Neutrophil (primary cell): ENCODE data around the gene MLPH.

Experiments
- H3K27ac ChIP-seq: fragments of 200-600 bp; sonication (generic); 2 replicates; pipeline ENCODE4 v1.5.1; 2016; ENCODE audit warnings: mild to moderate bottlenecking, moderate library complexity
- H3K27me3 ChIP-seq: fragments of 200-600 bp; sonication (generic); 2 replicates; pipeline ENCODE4 v1.6.0; 2016; ENCODE audit warnings: mild to moderate bottlenecking
- H3K36me3 ChIP-seq: fragments of 200-600 bp; sonication (generic); 2 replicates; pipeline ENCODE4 v1.5.1; 2017
- H3K4me1 ChIP-seq, 2 experiments: fragments of 200-600 bp in 1 of 2; sonication (generic) in 1 of 2; 1 replicate in 1 of 2; 2 replicates in 1 of 2; pipeline versions ENCODE4 v1.5.1 to v1.6.1; 2013 to 2016; ENCODE audit warnings: low read depth in 1 of 2, low read length in 1 of 2, mild to moderate bottlenecking in 1 of 2, moderate library complexity in 1 of 2; ENCODE audit not compliant: control insufficient read depth in 1 of 2, insufficient read depth in 1 of 2
- H3K4me3 ChIP-seq, 2 experiments: fragments of 200-600 bp in 1 of 2; sonication (generic) in 1 of 2; 1 replicate in 1 of 2; 2 replicates in 1 of 2; pipeline ENCODE4 v1.5.1; 2013 to 2016; ENCODE audit warnings: low read depth in 1 of 2, low read length in 1 of 2, mild to moderate bottlenecking in 1 of 2, moderate library complexity in 1 of 2
- H3K9me3 ChIP-seq: fragments of 200-600 bp; sonication (generic); 2 replicates; pipeline ENCODE4 v1.5.1; 2016
- TF ChIP-seq, protein P1 (sequence below): fragments of 200-600 bp; sonication (generic); IDR thresholded peaks from 2 replicates; pipeline ENCODE4 v1.5.1; 2016; ENCODE audit warnings: antibody characterized with exemption

The MLPH gene

DNA sequence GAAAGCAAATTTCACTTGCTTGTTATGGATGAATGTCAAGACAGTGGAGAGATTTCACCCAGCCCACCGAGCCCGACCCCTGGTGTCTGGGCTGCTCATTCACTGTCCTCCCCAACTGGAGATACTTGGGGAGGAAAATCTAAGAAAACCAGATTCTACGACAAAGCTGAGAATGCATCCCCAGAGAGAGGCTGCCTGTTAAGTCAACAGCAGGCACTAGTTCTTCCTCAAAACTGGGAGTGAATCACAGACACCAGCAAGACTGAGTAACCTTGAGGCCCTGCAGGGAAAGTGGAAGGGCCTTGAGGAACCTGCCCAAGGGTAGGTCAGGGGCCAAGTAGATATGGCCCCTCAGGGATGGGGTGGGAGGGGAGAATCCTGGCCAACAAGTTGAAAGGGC, 34.2 kb upstream of the MLPH start:
- Histone ChIP-seq H3K27me3 (peaks cover 8% of the 10 kb centered on the region), H3K4me1 (no peaks in the 10 kb centered on the region), H3K9me3 (no peaks in the 10 kb centered on the region), H3K27ac (no peak overlapping the region), H3K4me3 (no peak overlapping the region), H3K36me3 (no peaks in the 10 kb centered on the region)
- TF ChIP-seq, protein P1, sequence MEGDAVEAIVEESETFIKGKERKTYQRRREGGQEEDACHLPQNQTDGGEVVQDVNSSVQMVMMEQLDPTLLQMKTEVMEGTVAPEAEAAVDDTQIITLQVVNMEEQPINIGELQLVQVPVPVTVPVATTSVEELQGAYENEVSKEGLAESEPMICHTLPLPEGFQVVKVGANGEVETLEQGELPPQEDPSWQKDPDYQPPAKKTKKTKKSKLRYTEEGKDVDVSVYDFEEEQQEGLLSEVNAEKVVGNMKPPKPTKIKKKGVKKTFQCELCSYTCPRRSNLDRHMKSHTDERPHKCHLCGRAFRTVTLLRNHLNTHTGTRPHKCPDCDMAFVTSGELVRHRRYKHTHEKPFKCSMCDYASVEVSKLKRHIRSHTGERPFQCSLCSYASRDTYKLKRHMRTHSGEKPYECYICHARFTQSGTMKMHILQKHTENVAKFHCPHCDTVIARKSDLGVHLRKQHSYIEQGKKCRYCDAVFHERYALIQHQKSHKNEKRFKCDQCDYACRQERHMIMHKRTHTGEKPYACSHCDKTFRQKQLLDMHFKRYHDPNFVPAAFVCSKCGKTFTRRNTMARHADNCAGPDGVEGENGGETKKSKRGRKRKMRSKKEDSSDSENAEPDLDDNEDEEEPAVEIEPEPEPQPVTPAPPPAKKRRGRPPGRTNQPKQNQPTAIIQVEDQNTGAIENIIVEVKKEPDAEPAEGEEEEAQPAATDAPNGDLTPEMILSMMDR = no peak

DNA sequence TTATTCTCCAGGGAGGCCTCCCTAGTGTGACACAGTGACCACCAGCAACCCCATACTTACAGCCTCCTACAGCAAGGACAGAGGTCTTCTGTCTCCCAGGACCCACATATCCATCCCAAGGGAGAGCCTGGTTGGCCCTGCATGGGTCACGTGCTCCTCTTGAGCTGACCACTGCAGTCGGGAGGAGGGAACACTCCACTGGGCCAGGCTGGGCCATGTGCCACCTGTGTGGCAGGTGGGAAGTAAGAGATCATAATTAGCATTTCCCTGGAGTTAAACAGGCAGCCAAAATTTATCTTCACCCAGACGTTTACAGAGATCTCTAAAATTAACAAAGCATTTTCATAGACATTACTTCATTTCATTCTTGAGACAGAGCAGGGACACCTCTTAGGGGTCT, 33.4 kb upstream of the MLPH start:
- no peaks in the 10 kb centered on the region for H3K4me1 ChIP-seq
- H3K27me3 ChIP-seq = peaks cover 8% of the 10 kb centered on the region
- no peaks in the 10 kb centered on the region for H3K9me3 ChIP-seq
- H3K4me3 ChIP-seq = no peak overlapping the region
- H3K27ac ChIP-seq = no peak overlapping the region
- no peaks in the 10 kb centered on the region for H3K36me3 ChIP-seq
- TF ChIP-seq, protein P1 = no peak

DNA sequence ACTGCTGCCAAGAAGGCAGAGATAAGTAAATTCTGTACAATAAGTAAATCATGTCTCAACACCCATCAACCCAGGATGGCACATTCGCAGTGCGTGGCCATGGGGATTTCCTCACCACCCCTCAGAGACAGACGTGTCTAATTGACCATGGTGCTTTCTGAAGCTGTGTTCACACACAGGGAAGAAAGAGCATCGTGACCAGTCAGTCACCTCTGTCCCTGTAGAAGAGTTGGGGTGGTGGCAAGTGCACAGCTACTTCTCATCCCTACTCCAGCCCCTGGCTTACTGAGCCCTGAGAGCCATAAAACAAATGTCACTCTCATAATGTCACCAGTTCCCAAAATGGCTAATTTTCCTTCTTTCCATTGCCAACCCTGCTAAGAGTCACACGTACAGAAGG, 31.3 kb upstream of the MLPH start:
- Histone ChIP-seq H3K27ac (no peak overlapping the region), H3K27me3 (no peaks in the 10 kb centered on the region), H3K9me3 (no peaks in the 10 kb centered on the region), H3K36me3 (no peaks in the 10 kb centered on the region), H3K4me1 (no peaks in the 10 kb centered on the region), H3K4me3 (no peak overlapping the region)
- TF ChIP-seq, protein P1 = no peak

DNA sequence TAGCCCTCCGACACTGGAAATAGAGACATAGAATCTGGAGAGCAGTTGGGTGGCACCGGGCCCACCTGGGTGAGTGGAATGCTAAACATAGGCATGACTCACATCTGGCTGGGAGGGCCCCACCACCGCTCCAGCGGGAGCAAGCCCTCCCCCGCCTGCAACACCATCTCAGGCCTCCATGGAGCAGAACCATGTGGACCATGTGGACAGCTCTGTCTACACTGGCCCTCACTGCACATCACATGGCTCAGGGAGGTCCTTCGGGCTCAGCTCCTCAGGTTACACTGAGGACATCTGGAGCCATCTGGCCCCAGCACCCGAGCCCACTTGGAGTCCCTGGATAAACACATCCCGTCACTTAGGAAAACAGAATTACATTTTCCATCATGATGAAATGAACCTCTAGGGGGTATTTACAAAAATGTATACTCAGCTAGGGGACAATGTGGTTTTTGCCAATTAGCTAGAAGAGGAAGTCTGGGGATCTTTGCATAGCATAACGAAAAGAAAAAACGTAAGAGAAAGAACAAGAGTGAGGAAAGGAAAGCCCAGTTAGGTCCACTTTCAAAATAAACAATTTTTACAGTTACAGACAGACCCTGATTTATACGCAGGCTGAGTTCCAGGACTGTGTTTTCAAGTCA, 30.7 kb upstream of the MLPH start:
- Histone ChIP-seq H3K4me1 (no peaks in the 10 kb centered on the region), H3K9me3 (no peaks in the 10 kb centered on the region), H3K36me3 (no peaks in the 10 kb centered on the region), H3K27ac (no peak overlapping the region), H3K27me3 (no peaks in the 10 kb centered on the region), H3K4me3 (no peak overlapping the region)
- TF ChIP-seq, protein P1 = no peak

DNA sequence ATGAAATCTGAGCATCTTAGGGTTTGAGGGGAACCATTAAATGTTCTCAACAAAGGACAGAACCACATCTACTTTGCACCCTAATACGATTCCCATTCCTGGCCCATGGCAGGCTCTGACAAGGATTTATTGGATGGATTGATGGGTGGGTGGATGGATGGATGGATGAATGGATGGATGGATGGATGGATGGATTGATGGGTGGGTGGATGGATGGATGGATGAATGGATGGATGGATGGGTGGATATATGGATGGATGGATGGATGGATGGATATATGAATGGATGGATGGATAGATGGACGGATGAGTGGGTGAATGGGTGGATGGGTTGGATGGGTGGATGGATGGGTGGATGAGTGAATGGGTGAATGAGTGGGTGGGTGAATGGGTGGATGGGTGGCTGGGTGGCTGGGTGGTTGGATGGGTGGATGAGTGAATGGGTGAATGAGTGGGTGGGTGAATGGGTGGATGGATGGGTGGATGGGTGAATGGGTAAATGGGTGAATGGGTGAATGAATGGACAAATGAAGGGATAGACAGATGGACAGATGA, 29.6 kb upstream of the MLPH start:
- Histone ChIP-seq H3K36me3 (no peaks in the 10 kb centered on the region), H3K27ac (no peak overlapping the region), H3K4me1 (no peaks in the 10 kb centered on the region), H3K4me3 (no peak overlapping the region), H3K27me3 (no peaks in the 10 kb centered on the region), H3K9me3 (no peaks in the 10 kb centered on the region)
- TF ChIP-seq, protein P1 = no peak
